Activated CD4-positive, alpha-beta T cell treated with anti-CD3 and anti-CD28 coated beads, Interleukin-2, amount 50 U/mL, for 48 hours (primary cell): Measurements from ENCODE around the gene LEAP2.
A peak's percentile ranks its signal among the peaks of the same experiment; 100 is the strongest.

Experiments used
- DNase-seq, 2 experiments: peaks; one replicate each; pipeline ENCODE4 v3.0.0-alpha.2; 2020

The LEAP2 gene

GRCh38 chr5:132873119-132873929, at the start of gene LEAP2:
Gene LEAP2, plus strand, starts transcription at chr5:132873668. Its CDS starts 27 bp downstream, at chr5:132873695.
- no peak for DNase-seq

GRCh38 chr5:132824426-132824825, 49.0 kb upstream of the LEAP2 start:
- no peak for DNase-seq

- DNase-seq, result no peak
These were observed 48.2 kb upstream of the LEAP2 start for GRCh38 chr5:132825033-132825833.

- peak in 1 of 2 experiments; percentile 42 for DNase-seq
These were observed 47.6 kb upstream of the LEAP2 start for GRCh38 chr5:132825834-132826391.

GRCh38 chr5:132826424-132827082, 46.9 kb upstream of the LEAP2 start:
- no peak for DNase-seq

- no peak for DNase-seq
These were observed 45.4 kb upstream of the LEAP2 start for GRCh38 chr5:132827943-132828673.

GRCh38 chr5:132828846-132829494, 44.5 kb upstream of the LEAP2 start:
- DNase-seq, result no peak

GRCh38 chr5:132829742-132830435, 43.6 kb upstream of the LEAP2 start:
- peak; percentile 73 to 80 for DNase-seq

GRCh38 chr5:132830436-132831094, 42.9 kb upstream of the LEAP2 start, which contains the start of gene SHROOM1:
Gene SHROOM1, minus strand, starts transcription at chr5:132830647. Its CDS starts 4,507 bp downstream, at chr5:132826140.
- DNase-seq, result peak in 1 of 2 experiments; percentile 41

GRCh38 chr5:132831095-132831860, 42.2 kb upstream of the LEAP2 start:
- no peak for DNase-seq

- no peak for DNase-seq
These were observed 40.9 kb upstream of the LEAP2 start for GRCh38 chr5:132832612-132833011.

- no peak for DNase-seq
These were observed 39.4 kb upstream of the LEAP2 start for GRCh38 chr5:132834057-132834456.

- DNase-seq, result no peak
These were observed 36.6 kb upstream of the LEAP2 start for GRCh38 chr5:132836852-132837251.

- DNase-seq, result no peak
These were observed 35.6 kb upstream of the LEAP2 start for GRCh38 chr5:132837868-132838267.

GRCh38 chr5:132838516-132839282, 34.8 kb upstream of the LEAP2 start:
- no peak for DNase-seq

- DNase-seq, result no peak
These were observed 33.8 kb upstream of the LEAP2 start for GRCh38 chr5:132839426-132840301.

- DNase-seq, result no peak
These were observed 33.2 kb upstream of the LEAP2 start for GRCh38 chr5:132840313-132840712.

GRCh38 chr5:132840896-132841295, 32.6 kb upstream of the LEAP2 start:
- no peak for DNase-seq
